ENCODE results near the gene KL. TPM values are rescaled to one million over a fixed set of nuclear protein-coding genes. Genes with fewer than 3 reads are reported as not detected.

Gene KL
- total RNA-seq, 1 experiment from 2014 or later = not detected

DNA sequence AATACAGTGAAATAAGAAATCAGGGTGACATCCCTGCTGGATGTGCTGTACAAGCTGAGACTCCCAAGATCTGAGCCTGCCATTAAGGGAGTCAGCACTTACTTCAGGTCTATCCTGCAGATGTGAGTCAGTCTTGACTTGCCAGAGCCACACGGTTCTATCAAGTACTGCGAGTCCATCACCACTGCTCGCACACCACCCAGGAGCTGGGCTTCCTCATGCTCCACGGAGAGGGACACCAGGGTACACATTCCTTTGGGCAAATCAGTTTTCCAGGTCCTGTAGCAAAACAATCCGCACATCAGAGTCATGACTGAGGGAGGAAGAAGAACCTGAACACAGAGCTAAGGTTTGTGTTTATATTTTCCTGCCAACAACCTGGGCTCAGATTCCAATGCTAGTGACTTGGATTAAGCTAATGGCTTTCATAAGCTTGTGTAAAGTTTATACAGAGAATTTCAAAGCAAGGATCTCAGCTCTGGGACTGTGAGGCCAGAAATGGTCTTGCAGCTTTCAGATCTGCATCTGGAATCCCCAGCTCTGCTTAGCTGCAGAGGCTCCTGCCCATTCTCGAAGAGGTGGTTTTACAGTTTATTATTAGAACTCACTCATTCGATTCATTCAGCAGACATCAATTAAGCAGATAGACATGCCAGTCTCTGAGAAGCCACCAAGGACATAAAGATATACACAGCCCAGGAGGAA lies 90.6 kb downstream of the KL start:
- H3K4me1 Mint-ChIP-seq = no peaks in the 10 kb centered on the region
- no peak for TF ChIP-seq NFE2L1 (CRISPR knock-in tag; IDR thresholded peaks at IDR 0.05)
- TF ChIP-seq, protein P1, sequence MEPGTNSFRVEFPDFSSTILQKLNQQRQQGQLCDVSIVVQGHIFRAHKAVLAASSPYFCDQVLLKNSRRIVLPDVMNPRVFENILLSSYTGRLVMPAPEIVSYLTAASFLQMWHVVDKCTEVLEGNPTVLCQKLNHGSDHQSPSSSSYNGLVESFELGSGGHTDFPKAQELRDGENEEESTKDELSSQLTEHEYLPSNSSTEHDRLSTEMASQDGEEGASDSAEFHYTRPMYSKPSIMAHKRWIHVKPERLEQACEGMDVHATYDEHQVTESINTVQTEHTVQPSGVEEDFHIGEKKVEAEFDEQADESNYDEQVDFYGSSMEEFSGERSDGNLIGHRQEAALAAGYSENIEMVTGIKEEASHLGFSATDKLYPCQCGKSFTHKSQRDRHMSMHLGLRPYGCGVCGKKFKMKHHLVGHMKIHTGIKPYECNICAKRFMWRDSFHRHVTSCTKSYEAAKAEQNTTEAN (CRISPR knock-in tag; IDR thresholded peaks at IDR 0.05) = no peak
- TF ChIP-seq KAT7 (CRISPR knock-in tag; IDR thresholded peaks at IDR 0.05; ENCODE audit: borderline replicate concordance) = no peak
- TF ChIP-seq HMGXB4 (CRISPR knock-in tag; IDR thresholded peaks at IDR 0.05) = no peak
- no peak for TF ChIP-seq ETV6 (CRISPR knock-in tag; IDR thresholded peaks at IDR 0.05)
- no peak for TF ChIP-seq SMAD4 (CRISPR knock-in tag; IDR thresholded peaks at IDR 0.05)
- H3K27ac Mint-ChIP-seq = no peak overlapping the region
- no peaks in the 10 kb centered on the region for H3K36me3 Mint-ChIP-seq
- H3K27me3 Mint-ChIP-seq (ENCODE audit: low read depth) = no peaks in the 10 kb centered on the region
- ChIA-PET POLR2A (no interaction called here), CTCF (no interaction called here)
- no peak for DNase-seq (ENCODE audit: low spot score)
- no peak for ATAC-seq
- no peaks in the 10 kb centered on the region for H3K9me3 Mint-ChIP-seq
- H3K4me3 Mint-ChIP-seq = no peak overlapping the region

DNA sequence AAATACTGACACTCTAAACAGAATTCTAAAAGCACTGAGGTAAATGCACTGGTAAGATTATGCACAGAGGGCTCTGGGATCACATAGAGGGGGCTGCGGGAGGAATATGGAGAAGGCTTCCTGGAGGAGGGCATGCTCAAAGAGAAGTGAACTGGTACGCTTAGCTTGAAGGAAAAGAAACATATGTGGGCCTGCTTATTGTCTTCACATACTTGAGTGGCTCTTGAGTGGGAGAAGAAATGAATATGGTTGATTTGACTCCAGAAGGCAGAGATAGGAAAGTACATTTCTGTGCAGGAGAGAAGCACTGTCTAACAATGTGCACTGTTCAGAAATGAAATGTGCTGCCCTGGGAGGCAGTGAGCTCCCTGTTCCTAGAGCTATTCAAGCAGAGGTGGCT lies 91.1 kb downstream of the KL start:
- ChIA-PET POLR2A (no interaction called here), CTCF (no interaction called here)
- H3K36me3 Mint-ChIP-seq = no peaks in the 10 kb centered on the region
- no peak for TF ChIP-seq FOXP1 (CRISPR knock-in tag; IDR thresholded peaks at IDR 0.05; ENCODE audit: borderline replicate concordance)
- TF ChIP-seq, protein P2, sequence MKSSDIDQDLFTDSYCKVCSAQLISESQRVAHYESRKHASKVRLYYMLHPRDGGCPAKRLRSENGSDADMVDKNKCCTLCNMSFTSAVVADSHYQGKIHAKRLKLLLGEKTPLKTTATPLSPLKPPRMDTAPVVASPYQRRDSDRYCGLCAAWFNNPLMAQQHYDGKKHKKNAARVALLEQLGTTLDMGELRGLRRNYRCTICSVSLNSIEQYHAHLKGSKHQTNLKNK (CRISPR knock-in tag; IDR thresholded peaks at IDR 0.05) = no peak
- no peak for TF ChIP-seq ZNF671 (CRISPR knock-in tag; IDR thresholded peaks at IDR 0.05)
- no peak for TF ChIP-seq ZNF138 (CRISPR knock-in tag; conservative IDR thresholded peaks at IDR 0.05)
- no peaks in the 10 kb centered on the region for H3K4me1 Mint-ChIP-seq
- H3K27me3 Mint-ChIP-seq (ENCODE audit: low read depth) = no peaks in the 10 kb centered on the region
- DNase-seq (ENCODE audit: low spot score) (no peak), ATAC-seq (no peak)
- no peak overlapping the region for H3K27ac Mint-ChIP-seq
- H3K4me3 Mint-ChIP-seq = no peak overlapping the region
- no peaks in the 10 kb centered on the region for H3K9me3 Mint-ChIP-seq

- POLR2A ChIA-PET = no interaction called here
- no peaks in the 10 kb centered on the region for H3K27me3 Mint-ChIP-seq (ENCODE audit: low read depth)
- no peaks in the 10 kb centered on the region for H3K36me3 Mint-ChIP-seq
- H3K4me3 Mint-ChIP-seq = no peak overlapping the region
- CTCF ChIA-PET = interaction anchor here (1.2 kb wide), 1 partner anchor 20 kb away, joined by 3 read pairs; no protein-coding TSS in a partner anchor
- H3K27ac Mint-ChIP-seq = no peak overlapping the region
- no peak for DNase-seq (ENCODE audit: low spot score)
- H3K9me3 Mint-ChIP-seq = no peaks in the 10 kb centered on the region
- no peak for ATAC-seq
- no peaks in the 10 kb centered on the region for H3K4me1 Mint-ChIP-seq
- TF ChIP-seq, protein P3, sequence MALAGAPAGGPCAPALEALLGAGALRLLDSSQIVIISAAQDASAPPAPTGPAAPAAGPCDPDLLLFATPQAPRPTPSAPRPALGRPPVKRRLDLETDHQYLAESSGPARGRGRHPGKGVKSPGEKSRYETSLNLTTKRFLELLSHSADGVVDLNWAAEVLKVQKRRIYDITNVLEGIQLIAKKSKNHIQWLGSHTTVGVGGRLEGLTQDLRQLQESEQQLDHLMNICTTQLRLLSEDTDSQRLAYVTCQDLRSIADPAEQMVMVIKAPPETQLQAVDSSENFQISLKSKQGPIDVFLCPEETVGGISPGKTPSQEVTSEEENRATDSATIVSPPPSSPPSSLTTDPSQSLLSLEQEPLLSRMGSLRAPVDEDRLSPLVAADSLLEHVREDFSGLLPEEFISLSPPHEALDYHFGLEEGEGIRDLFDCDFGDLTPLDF (CRISPR knock-in tag; IDR thresholded peaks at IDR 0.05) = no peak
- TF ChIP-seq, protein P1 (CRISPR knock-in tag; IDR thresholded peaks at IDR 0.05) = no peak
- TF ChIP-seq CDX4 (CRISPR knock-in tag; IDR thresholded peaks at IDR 0.05; ENCODE audit: borderline replicate concordance) (no peak), ZNF317 (CRISPR knock-in tag; IDR thresholded peaks at IDR 0.05; ENCODE audit: borderline replicate concordance, low read depth) (no peak), ZNF671 (CRISPR knock-in tag; IDR thresholded peaks at IDR 0.05) (no peak), JAZF1 (CRISPR knock-in tag; IDR thresholded peaks at IDR 0.05) (no peak), MYBL2 (CRISPR knock-in tag; IDR thresholded peaks at IDR 0.05) (no peak), TP53 (CRISPR knock-in tag; IDR thresholded peaks at IDR 0.05) (no peak), CBFB (CRISPR knock-in tag; IDR thresholded peaks at IDR 0.05; ENCODE audit: low read depth) (no peak), ZNF281 (CRISPR knock-in tag; IDR thresholded peaks at IDR 0.05) (no peak), HMGA2 (CRISPR knock-in tag; IDR thresholded peaks at IDR 0.05) (no peak)
Measured at GRCh38 chr13:33108620-33109019, 92.4 kb downstream of the KL start.
